ENCODE data around the gene WDPCP. TPM values are rescaled to one million over a fixed set of nuclear protein-coding genes. Genes with fewer than 3 reads are reported as not detected.

The WDPCP gene
- total RNA-seq, 2 donors from 2014 or later: 11.8 to 25.1 TPM

GRCh38 chr2:63347361-63347760 is 240.9 kb downstream of the WDPCP start:
- WGBS, 2 experiments (ENCODE audit: insufficient coverage in 1 of 2, insufficient read length in 1 of 2): 74% methylated on average over 2 of the region's 2 CpGs; no CpG with 5 or more reads in 1 of the 2 experiments
- no peak for DNase-seq
- TF ChIP-seq, protein P1, sequence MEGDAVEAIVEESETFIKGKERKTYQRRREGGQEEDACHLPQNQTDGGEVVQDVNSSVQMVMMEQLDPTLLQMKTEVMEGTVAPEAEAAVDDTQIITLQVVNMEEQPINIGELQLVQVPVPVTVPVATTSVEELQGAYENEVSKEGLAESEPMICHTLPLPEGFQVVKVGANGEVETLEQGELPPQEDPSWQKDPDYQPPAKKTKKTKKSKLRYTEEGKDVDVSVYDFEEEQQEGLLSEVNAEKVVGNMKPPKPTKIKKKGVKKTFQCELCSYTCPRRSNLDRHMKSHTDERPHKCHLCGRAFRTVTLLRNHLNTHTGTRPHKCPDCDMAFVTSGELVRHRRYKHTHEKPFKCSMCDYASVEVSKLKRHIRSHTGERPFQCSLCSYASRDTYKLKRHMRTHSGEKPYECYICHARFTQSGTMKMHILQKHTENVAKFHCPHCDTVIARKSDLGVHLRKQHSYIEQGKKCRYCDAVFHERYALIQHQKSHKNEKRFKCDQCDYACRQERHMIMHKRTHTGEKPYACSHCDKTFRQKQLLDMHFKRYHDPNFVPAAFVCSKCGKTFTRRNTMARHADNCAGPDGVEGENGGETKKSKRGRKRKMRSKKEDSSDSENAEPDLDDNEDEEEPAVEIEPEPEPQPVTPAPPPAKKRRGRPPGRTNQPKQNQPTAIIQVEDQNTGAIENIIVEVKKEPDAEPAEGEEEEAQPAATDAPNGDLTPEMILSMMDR (conservative IDR thresholded peaks at IDR 0.05): no peak
- Histone ChIP-seq H3K27me3 (ENCODE audit: control insufficient read depth, insufficient read depth, low read length, poor library complexity, severe bottlenecking) (no peaks in the 10 kb centered on the region), H3K27ac (ENCODE audit: low read depth, low read length) (no peak overlapping the region), H3K4me3 (ENCODE audit: low read length) (no peak overlapping the region), H3K36me3 (ENCODE audit: control insufficient read depth, insufficient read depth, low read length) (peaks cover 10% of the 10 kb centered on the region), H3K4me1 (ENCODE audit: control insufficient read depth, insufficient read depth, low read length) (no peaks in the 10 kb centered on the region), H3K9ac (ENCODE audit: extremely low read depth, low read length, poor library complexity, severe bottlenecking) (no peak overlapping the region), H3K9me3 (ENCODE audit: control insufficient read depth, low read length) (peaks cover 30% of the 10 kb centered on the region)
- Mint-ChIP-seq H3K27me3 (ENCODE audit: insufficient read depth) (no peaks in the 10 kb centered on the region), H3K9me3 (peaks cover 27% of the 10 kb centered on the region), H3K36me3 (ENCODE audit: low read depth) (peaks cover 18% of the 10 kb centered on the region), H3K4me1 (peaks cover 11% of the 10 kb centered on the region), H3K27ac (no peak overlapping the region), H3K4me3 (no peak overlapping the region)

DNA sequence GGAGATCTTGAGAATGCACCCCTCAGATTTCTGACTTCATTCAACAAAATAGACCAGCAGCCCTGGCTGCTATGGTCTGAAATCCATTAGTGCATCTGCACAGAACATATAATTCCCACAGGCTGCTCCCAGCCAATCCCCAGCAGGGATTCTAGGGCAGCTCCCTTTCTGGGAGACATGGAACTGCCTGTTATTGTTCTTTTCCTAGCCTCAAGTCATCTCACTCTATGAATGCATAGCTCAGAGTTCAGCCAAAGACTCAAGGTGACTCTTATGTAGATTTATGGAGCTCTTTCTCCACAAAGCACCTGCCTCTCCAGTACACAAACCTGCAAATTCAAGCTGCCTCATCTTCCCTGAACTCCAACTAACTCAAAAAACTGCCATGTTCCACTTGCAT is 241.9 kb downstream of the WDPCP start:
- Histone ChIP-seq H3K9ac (ENCODE audit: extremely low read depth, low read length, poor library complexity, severe bottlenecking) (no peak overlapping the region), H3K4me1 (ENCODE audit: control insufficient read depth, insufficient read depth, low read length) (no peaks in the 10 kb centered on the region), H3K4me3 (ENCODE audit: low read length) (no peak overlapping the region), H3K27ac (ENCODE audit: low read depth, low read length) (no peak overlapping the region), H3K27me3 (ENCODE audit: control insufficient read depth, insufficient read depth, low read length, poor library complexity, severe bottlenecking) (no peaks in the 10 kb centered on the region), H3K36me3 (ENCODE audit: control insufficient read depth, insufficient read depth, low read length) (peaks cover 10% of the 10 kb centered on the region), H3K9me3 (ENCODE audit: control insufficient read depth, low read length) (peaks cover 40% of the 10 kb centered on the region)
- peaks cover 15% of the 10 kb centered on the region for H3K36me3 Mint-ChIP-seq (ENCODE audit: low read depth)
- TF ChIP-seq, protein P1 (conservative IDR thresholded peaks at IDR 0.05): no peak
- H3K27ac Mint-ChIP-seq: no peak overlapping the region
- H3K9me3 Mint-ChIP-seq: peaks cover 30% of the 10 kb centered on the region
- no peak overlapping the region for H3K4me3 Mint-ChIP-seq
- DNase-seq: no peak
- peaks cover 11% of the 10 kb centered on the region for H3K4me1 Mint-ChIP-seq
- no peaks in the 10 kb centered on the region for H3K27me3 Mint-ChIP-seq (ENCODE audit: insufficient read depth)

DNA sequence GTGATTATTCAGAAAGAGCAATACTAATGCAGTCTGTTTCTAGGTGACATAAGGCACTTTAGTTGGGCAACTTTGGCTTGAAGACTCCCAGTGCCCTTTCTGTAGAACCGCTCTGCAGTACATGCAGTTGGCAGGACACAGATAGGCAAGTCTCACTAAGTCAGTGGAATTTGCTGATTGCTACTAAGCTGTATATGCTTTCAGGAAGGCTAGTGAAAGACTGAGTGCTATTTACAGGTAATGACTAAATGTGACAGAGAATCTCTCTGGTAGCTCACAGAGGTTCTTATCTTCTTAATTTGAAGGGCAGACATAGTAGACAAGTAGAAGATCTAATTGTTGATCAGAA is 243.0 kb downstream of the WDPCP start:
- Mint-ChIP-seq H3K4me3 (no peak overlapping the region), H3K4me1 (peaks cover 11% of the 10 kb centered on the region), H3K36me3 (ENCODE audit: low read depth) (peaks cover 15% of the 10 kb centered on the region), H3K27ac (no peak overlapping the region), H3K9me3 (peaks cover 29% of the 10 kb centered on the region), H3K27me3 (ENCODE audit: insufficient read depth) (no peaks in the 10 kb centered on the region)
- TF ChIP-seq, protein P1 (conservative IDR thresholded peaks at IDR 0.05): no peak
- Histone ChIP-seq H3K9ac (ENCODE audit: extremely low read depth, low read length, poor library complexity, severe bottlenecking) (no peak overlapping the region), H3K27ac (ENCODE audit: low read depth, low read length) (no peak overlapping the region), H3K27me3 (ENCODE audit: control insufficient read depth, insufficient read depth, low read length, poor library complexity, severe bottlenecking) (no peaks in the 10 kb centered on the region), H3K4me1 (ENCODE audit: control insufficient read depth, insufficient read depth, low read length) (no peaks in the 10 kb centered on the region), H3K36me3 (ENCODE audit: control insufficient read depth, insufficient read depth, low read length) (peaks cover 10% of the 10 kb centered on the region), H3K9me3 (ENCODE audit: control insufficient read depth, low read length) (peaks cover 41% of the 10 kb centered on the region), H3K4me3 (ENCODE audit: low read length) (no peak overlapping the region)
- DNase-seq: no peak
- WGBS, 2 experiments (ENCODE audit: insufficient coverage in 1 of 2, insufficient read length in 1 of 2): 86 to 100% methylated on average over 1 of the region's 1 CpG

Data from endodermal cell (in vitro differentiated cells).